T-helper 9 cell (primary cell): ENCODE data around the gene ECI1.
"Not testable (repeated sequence)": the region's sequence is repeated elsewhere in the genome, so short reads cannot be mapped to it uniquely, and the experiment has no call there.

Experiments used
- DNase-seq: peaks from one replicate; pipeline ENCODE4 v3.0.0-alpha.2; 2020

Gene ECI1

GRCh38 chr16:2250652-2251295, 613 bp downstream of the ECI1 start:
- peak; percentile 21 for DNase-seq

GRCh38 chr16:2246301-2246885, 5.0 kb downstream of the ECI1 start:
- no peak for DNase-seq

- no peak for DNase-seq
These were observed 6.2 kb downstream of the ECI1 start for GRCh38 chr16:2244926-2245795.

- DNase-seq = no peak
These were observed 7.1 kb downstream of the ECI1 start for GRCh38 chr16:2244301-2244700.

- DNase-seq = no peak
These were observed 7.6 kb downstream of the ECI1 start for GRCh38 chr16:2243781-2244180.

GRCh38 chr16:2243031-2243528, 8.3 kb downstream of the ECI1 start:
- DNase-seq = no peak

- no peak for DNase-seq
These were observed 8.8 kb downstream of the ECI1 start for GRCh38 chr16:2242598-2242997.

GRCh38 chr16:2240331-2240730, 11.1 kb downstream of the ECI1 start:
- DNase-seq = not testable (repeated sequence)

- no peak for DNase-seq
These were observed 12.3 kb downstream of the ECI1 start for GRCh38 chr16:2238838-2239675.

GRCh38 chr16:2238150-2238837, 13.1 kb downstream of the ECI1 start:
- DNase-seq = no peak

- DNase-seq = no peak
These were observed 13.8 kb downstream of the ECI1 start for GRCh38 chr16:2237493-2238149.

GRCh38 chr16:2237102-2237482, 14.3 kb downstream of the ECI1 start:
- DNase-seq = no peak

- no peak for DNase-seq
These were observed 14.9 kb downstream of the ECI1 start, which contains the start of gene DNASE1L2 for GRCh38 chr16:2236337-2237101. Gene DNASE1L2 (plus strand): TSS chr16:2236444. CDS start chr16:2236817, 373 bp downstream.

GRCh38 chr16:2235695-2236336, 15.6 kb downstream of the ECI1 start:
- DNase-seq = no peak

GRCh38 chr16:2235234-2235651, 16.1 kb downstream of the ECI1 start:
- DNase-seq = no peak

GRCh38 chr16:2234813-2235170, 16.6 kb downstream of the ECI1 start:
- no peak for DNase-seq

GRCh38 chr16:2233872-2234812, 17.2 kb downstream of the ECI1 start:
- no peak for DNase-seq

- DNase-seq = no peak
These were observed 18.2 kb downstream of the ECI1 start for GRCh38 chr16:2233046-2233775.
